ENCODE data around the gene WDR46.
A peak's percentile ranks its signal among the peaks of the same experiment; 100 is the strongest.

Gene WDR46

GRCh38 chr6:33259032-33259431 lies 30.0 kb downstream of the WDR46 start:
- no peak for DNase-seq

DNA sequence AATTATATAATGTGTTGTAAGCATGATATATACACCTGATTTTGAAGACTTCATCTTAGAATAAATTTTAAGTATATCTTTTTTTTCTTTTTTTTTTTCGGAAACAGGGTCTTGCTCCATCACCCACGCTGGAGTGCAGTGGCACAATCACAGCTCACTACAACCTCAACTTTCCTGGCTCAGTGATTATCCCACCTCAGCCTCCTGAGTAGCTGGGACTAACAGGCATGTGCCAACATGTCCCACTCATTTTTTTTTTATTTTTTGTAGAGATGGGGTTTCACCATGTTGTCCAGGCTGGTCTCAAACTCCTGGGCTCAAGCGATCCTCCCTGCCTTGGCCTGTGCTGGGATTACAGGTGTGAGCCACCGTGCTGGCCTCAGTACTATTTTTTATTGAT lies 34.4 kb downstream of the WDR46 start:
- DNase-seq, result no peak

DNA sequence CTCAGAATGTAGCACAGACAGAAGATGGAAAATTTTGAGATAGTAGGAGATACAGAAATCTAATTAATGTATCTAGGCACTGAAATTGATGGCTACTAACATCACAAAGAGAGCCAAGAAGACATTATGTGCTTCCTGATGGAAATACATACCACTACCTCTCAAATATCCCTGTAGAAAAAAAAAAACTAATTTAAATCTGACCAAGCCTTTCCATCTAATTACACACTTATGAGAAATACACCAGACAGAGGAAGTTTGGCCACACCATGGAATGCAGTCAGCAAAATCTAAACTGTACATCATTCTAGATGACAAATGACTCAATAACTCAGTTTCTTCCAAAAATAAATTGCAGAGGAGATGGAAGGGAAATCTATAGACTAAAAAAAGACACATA lies 36.3 kb downstream of the WDR46 start:
- DNase-seq, result no peak

DNA sequence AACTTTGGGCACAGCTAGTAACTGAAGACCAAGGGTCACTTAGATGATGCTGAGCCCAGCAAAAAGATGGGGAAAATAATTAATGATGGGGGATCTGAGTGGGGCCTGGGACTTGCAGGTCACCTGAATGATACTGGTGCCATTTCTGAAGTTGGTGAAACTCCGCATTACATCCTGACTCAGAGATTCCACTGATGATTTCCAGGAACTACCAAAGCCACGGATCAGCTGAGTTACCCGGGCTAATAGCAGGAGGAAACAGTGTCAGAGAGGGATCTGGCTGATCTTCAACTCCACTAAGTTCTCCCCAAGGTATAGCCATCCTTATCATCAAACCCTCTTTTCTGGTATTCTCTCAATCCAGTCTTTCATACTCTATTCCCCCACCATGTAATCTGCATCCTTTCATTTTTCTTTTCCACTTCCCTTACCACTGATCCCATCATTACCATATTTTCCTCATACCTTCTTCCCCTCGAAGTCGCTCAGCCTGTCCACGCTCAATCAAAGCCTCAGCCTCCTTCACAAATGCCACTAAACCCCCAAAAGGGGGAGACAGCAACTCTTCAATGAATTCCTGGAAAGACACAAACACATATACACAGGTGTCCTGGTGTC lies 37.5 kb downstream of the WDR46 start:
- DNase-seq, result peak; percentile 33

- DNase-seq, result no peak
These were observed 38.3 kb downstream of the WDR46 start for GRCh38 chr6:33250731-33251130.

DNA sequence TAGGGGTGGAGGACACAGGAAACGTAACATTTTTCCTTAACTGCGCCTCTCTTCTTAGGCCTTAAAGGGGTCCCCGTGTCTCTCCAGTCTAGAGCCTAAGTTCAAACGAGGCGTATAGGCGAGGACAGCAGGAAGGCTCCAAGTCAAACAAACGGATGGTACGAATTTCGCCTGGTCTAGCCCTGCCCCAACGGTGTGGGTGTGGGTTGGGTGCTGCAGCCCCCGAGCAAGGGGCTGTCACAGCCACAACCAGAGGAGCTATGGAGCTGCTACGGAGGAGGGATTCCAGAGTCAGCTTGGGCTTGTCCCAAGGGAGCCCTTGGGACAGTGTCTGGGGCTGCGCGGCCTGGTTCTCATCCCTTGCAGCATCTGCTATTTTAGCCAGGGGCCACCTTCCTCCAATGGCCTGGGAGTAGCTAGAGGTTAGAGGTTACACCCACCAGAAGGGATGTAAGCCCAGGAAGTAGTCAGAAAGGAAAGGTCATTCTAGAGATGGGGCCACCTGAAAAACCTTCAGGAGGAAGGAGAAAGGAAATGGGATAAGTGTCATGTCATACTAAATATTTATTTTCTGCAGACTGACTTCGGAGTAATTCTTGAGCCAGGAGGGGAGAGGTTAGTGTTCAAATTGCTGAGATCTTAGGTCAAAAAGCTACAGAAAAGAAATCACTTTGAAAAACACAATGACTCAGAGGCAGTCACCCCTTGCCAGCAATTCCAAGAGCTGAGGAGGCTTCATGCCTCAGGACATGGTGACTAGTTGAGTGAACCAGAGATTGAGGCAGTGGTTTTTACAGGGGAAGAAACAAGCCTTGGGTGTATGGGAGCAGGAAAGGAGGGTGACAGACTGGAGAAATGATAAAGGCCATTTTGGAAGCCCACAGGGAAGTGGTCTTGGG lies 39.1 kb downstream of the WDR46 start:
- no peak for DNase-seq

DNA sequence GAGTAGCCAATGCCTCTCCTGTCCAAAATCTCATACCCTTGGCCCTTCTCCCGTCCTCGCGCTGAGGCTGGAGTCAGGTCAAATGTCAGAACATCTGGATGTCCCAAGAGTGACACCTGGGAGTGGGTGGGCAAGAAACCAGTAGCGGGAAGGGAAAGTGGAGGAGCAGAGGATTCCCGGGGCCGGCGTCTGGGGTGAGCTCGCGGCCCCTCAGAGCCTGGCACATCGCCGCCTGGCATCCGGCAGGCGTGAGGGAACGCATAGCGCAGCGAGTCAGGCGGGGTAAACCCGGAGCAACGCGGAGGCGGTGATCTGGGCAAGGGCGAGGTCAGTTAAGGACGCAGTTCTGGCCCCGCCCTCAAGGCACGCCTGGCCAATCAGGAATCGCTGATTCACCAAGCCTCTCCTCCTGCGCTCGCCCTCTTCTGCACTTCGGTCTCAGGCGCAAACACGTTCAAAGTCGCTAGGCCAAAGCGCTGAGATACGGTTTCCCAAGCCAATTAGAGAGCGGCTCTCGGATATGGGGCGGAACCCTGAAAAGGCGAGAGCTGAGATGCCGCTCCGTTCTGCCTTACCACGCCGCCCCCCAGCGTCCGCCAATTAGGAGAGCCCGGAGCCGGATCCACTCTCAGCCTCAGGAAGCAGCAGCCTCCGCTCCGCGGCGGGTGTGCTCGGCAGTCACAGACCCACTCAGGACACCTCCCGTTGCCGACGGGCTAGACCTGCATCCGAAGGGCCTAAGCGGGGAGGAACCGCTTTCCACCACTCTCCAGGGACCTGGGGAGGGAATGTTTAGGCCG lies 39.9 kb downstream of the WDR46 start:
- DNase-seq, result peak; percentile 100

DNA sequence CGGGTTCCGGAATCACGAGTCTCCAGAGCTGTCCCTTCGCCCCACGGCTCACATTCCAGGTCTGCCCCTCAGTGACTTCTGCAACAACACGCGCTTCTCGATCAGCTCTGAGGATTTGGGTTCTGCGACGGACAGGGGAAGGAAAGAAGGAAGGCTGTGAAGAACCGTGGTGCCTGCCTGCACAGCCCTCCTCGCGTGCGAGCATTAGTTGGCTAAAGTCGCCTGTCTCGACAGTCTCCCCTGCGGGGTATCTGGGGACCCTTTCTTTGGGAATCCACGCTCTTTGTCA lies 40.5 kb downstream of the WDR46 start:
- no peak for DNase-seq

DNA sequence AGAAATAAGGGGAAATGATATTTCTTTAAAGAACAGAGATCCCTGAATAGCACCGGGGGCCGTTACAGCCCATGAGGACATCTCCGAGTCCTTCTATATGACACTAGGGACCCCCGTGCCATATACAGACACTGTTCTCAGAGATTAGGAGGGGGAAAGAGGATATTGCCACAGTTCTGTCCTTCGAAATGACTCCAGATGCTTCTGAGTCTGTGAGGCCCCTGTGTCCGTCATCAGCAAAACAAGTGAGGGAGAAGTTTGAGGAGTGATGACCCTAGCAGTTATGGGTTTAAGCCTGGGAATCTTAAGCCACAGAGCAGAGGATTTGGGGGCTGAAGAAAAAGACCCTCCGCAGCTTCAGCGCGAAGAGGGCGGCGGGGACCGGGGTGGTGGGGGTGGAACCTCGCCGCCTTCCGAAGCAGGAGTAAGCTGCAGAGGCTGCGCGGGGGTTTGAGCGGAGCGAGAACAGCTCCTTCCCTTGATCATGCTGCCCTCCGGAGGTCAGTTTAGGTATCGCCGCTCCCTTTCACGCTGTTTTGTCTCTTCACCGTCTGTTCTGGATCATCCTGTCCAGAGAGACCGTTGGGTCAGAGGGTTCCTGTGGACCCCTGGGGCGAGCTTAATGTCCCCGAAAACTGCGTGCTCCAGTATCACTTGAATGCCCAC lies 40.9 kb downstream of the WDR46 start:
- DNase-seq, result peak; percentile 94

GRCh38 chr6:33243476-33243875 lies 45.6 kb downstream of the WDR46 start:
- no peak for DNase-seq

- DNase-seq, result no peak
These were observed 47.1 kb downstream of the WDR46 start for GRCh38 chr6:33241968-33242367.

GRCh38 chr6:33237741-33238140 lies 51.3 kb downstream of the WDR46 start:
- no peak for DNase-seq

GRCh38 chr6:33236852-33237251 lies 52.2 kb downstream of the WDR46 start:
- no peak for DNase-seq

DNA sequence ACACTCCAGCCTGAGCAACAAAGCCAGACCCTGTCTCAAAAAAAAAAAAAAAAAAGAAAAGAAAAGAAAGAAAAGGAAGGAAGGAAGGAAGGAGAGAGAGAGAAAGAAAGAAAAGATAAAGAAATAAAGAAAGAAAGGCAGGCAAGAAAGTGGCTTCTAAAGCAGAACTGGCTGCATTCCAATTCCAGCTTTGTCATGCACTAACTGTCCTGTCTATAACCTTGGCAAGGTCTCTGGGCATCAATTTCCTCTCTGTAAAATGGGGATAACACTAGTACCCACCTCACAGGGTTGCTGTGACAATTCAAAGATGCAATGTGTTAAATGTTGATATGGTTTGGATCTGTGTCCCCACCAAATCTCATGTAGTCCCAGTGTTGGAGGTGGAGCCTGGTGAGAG lies 52.7 kb downstream of the WDR46 start:
- DNase-seq, result no peak

DNA sequence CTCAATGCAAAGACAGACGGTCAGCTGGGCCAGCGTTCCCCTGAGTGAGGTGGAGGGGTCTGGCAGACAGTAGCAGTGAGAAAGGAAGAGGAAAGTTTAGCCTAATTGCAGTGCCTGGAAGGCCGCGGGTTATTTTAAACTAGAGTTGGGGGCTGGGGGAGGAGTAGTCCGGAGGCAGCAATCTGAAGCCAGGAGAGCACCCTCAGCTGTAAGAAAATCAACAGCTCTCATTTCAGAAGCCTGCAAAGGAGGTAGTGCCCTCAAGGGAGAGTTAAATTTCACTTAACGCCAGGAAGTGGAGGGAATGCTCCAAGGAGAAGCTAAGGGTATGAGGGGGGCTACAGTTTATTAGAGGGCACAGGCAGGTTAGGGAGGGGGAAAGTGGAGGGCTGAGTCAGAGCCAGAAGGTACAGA lies 53.8 kb downstream of the WDR46 start:
- no peak for DNase-seq

Measured in OCI-M1 (cell line).